Small intestine (tissue), 7 donors: Measurements from ENCODE around the gene SH2B3. TPM values are rescaled to one million over a fixed set of nuclear protein-coding genes. Genes with fewer than 3 reads are reported as not detected.
A peak's percentile ranks its signal among the peaks of the same experiment; 100 is the strongest.
"Not testable (repeated sequence)": the region's sequence is repeated elsewhere in the genome, so short reads cannot be mapped to it uniquely, and the experiment has no call there.

ENCODE experiments used
- DNase-seq, 2 donors: peaks; one replicate each; pipeline versions ENCODE4 v3.0.0 to v3.0.0-alpha.2; 2013
- FAIRE-seq: peaks from 2 replicates; lab custom pipeline; 2012; peaks lifted over from hg19 to GRCh38; lab: Jason Lieb, UNC
- H3K27ac ChIP-seq, 3 donors: one replicate each; pipeline ENCODE4 v1.5.1; 2013; ENCODE audit warnings: low read length in 2 of 3, mild to moderate bottlenecking in 2 of 3, control low read depth in 1 of 3, inconsistent platforms in 1 of 3, low read depth in 1 of 3, moderate library complexity in 1 of 3
- H3K27me3 ChIP-seq, 3 donors: one replicate each; pipeline ENCODE4 v1.6.1; 2013; ENCODE audit warnings: low read length in 3 of 3, inconsistent platforms in 1 of 3; ENCODE audit not compliant: control insufficient read depth in 3 of 3, insufficient read depth in 3 of 3
- H3K36me3 ChIP-seq, 3 donors: one replicate each; pipeline ENCODE4 v1.6.1; 2013; ENCODE audit warnings: low read length in 3 of 3, inconsistent platforms in 1 of 3, low read depth in 1 of 3, mild to moderate bottlenecking in 1 of 3, moderate library complexity in 1 of 3; ENCODE audit not compliant: control insufficient read depth in 3 of 3, insufficient read depth in 2 of 3
- H3K4me1 ChIP-seq, 3 donors: one replicate each; pipeline ENCODE4 v1.6.1; 2013; ENCODE audit warnings: low read length in 2 of 3, inconsistent platforms in 1 of 3, low read depth in 1 of 3, mild to moderate bottlenecking in 1 of 3, moderate library complexity in 1 of 3; ENCODE audit not compliant: control insufficient read depth in 3 of 3, insufficient read depth in 2 of 3
- H3K4me3 ChIP-seq, 3 donors: one replicate each; pipeline ENCODE4 v1.5.1; 2013; ENCODE audit warnings: low read length in 3 of 3, control low read depth in 1 of 3, inconsistent platforms in 1 of 3, low read depth in 1 of 3, mild to moderate bottlenecking in 1 of 3, moderate library complexity in 1 of 3
- H3K9me3 ChIP-seq, 2 donors: one replicate each; pipeline ENCODE4 v1.6.1; 2013; ENCODE audit warnings: low read depth in 1 of 2, low read length in 1 of 2; ENCODE audit not compliant: control insufficient read depth in 2 of 2, insufficient read depth in 1 of 2
- WGBS, 3 donors: extraction: QIAGEN DNeasy Blood & Tissue Kit; methylation state at CpG; one replicate each; pipeline ENCODE4 v1.1.7; 2013; 5-methylcytosine and 5-hydroxymethylcytosine counted together
- polyA plus RNA-seq, 4 donors: library from polyadenylated mRNA; stranded (reverse) in 3 of 4; unstranded in 1 of 4; fragments of 200-250 nt in 3 of 4; fragments of 120-200 nt in 1 of 4; gene quantifications; one replicate each; pipeline versions ENCODE4 v1.2.1 to v1.2.3, GENCODE V29; 2013
- donor health status: healthy with polysubstance abuse.
- donor health status: control.
- donor health status: control.
- donor health status: Bipolar disorder and iron deficiency.
- donor health status: healthy.

SH2B3 gene
- polyA plus RNA-seq, 4 donors = 0.67 to 14.9 (median 6.9) TPM

DNA sequence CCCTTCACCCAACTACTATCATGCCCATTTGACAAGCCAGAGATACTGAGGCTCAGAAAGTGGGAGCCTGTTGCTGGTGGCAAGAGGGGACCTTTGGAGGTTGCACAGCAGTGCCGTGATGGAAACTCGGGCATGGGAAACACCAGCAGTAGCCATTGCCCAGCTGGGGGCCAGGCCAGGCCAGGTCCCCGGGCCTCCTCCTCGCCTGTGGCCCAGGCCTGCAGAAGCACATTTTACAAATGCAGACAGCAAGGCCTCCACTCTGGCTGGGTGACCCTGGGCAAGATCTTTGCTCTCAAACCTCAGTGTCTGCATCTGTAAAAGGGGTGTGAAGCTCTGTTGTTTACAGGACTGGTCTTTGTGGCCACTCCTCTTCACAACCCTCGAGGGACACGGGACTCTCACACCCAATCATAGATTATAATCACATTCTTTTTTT, 4.5 kb upstream of the SH2B3 start:
- Histone ChIP-seq H3K36me3 (no peaks in the 10 kb centered on the region), H3K27ac (no peak overlapping the region), H3K27me3 (peaks cover 0 to under 1% (median 0%) of the 10 kb centered on the region in 3 donors), H3K4me1 (peaks cover 0 to 17% (median 3%) of the 10 kb centered on the region in 3 donors), H3K9me3 (no peaks in the 10 kb centered on the region), H3K4me3 (no peak overlapping the region)
- DNase-seq (no peak), FAIRE-seq (no peak)
- WGBS, 3 donors = 76 to 87% (median 80%) methylated on average over 6 of the region's 6 CpGs

DNA sequence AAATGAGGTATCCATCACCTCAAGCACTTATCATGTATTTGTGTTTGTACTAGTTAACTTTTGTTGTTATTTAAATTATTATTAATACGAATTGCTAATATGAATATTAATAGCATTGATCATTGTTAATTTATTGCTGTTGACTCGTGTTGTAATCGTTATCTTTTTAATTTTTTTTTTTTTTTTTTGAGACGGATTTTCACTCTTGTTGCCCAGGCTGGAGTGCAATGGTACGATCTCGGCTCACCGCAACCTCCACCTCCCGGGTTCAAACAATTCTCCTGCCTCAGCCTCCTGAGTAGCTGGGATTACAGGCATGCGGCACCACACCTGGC, 3.3 kb upstream of the SH2B3 start:
- H3K4me1 ChIP-seq = peaks cover 0 to 21% (median under 1%) of the 10 kb centered on the region in 3 donors
- H3K36me3 ChIP-seq, FAIRE-seq, H3K27me3 ChIP-seq, DNase-seq, H3K9me3 ChIP-seq, H3K27ac ChIP-seq, H3K4me3 ChIP-seq: not testable (repeated sequence)
- WGBS, 3 donors = 30 to 73% (median 52%) methylated on average over 9 of the region's 9 CpGs

DNA sequence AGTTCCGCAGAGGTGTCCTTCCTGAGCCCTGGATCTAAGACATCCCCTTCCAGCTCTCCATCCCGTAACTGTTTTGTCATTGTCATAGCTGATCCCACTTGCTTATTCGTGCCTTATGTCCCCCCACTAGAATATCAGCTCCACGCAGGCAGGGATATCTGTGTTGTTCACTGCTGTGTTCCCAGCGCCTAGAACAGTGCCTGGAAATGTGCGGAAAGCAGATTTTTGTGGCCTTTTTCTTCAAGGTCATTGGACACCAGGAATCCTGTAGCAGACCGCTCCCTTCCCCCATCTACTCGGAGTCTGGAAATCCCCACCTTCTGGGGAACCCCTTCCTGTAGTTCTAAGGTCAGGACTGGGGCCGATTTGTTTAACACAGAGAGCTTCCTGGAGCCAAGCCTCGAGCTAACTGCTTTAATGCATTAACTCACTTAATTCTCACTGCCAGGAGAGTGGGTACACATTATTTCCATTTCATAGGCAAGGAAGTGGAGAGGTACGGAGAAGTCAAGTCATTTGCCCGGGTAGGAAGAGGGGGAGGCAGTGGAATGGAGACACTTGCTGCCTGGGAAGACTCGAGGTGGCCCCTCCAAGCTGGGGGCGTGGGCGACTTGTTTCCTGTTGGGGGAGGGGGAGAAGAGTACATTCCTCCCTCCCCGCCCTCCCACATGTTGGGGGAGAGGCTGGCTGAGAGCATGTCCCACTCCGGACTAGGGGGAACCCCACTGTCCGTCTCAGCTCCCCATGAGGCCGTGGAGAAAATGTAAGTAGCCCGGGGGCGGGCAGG, 1.2 kb upstream of the SH2B3 start:
- H3K4me1 ChIP-seq = peaks cover 0 to 21% (median 4%) of the 10 kb centered on the region in 3 donors
- no peak for FAIRE-seq

GRCh38 chr12:111405149-111405858, 419 bp upstream of the SH2B3 start:
- peaks cover 0 to 6% (median 0%) of the 10 kb centered on the region in 3 donors for H3K27me3 ChIP-seq
- no peak for FAIRE-seq
- H3K27ac ChIP-seq = peak overlapping the region in 2 of 3 donors; percentile 74 to 88
- peaks cover 0 to 3% (median 0%) of the 10 kb centered on the region in 3 donors for H3K36me3 ChIP-seq
- WGBS, 3 donors = 1% methylated on average over 20 to 59 of the region's 59 CpGs
- peaks cover 0 to 21% (median 5%) of the 10 kb centered on the region in 3 donors for H3K4me1 ChIP-seq
- peak overlapping the region; percentile 49 to 73 (median 72) for H3K4me3 ChIP-seq
- H3K9me3 ChIP-seq = no peaks in the 10 kb centered on the region
- DNase-seq = peak; percentile 90 to 99

More for the DNA sequence above, 1.2 kb upstream of the SH2B3 start:
- Histone ChIP-seq H3K4me3 (peak overlapping the region in 2 of 3 donors; percentile 49 to 72), H3K9me3 (no peaks in the 10 kb centered on the region), H3K27ac (peak overlapping the region in 2 of 3 donors; percentile 74 to 88), H3K27me3 (peaks cover 0 to 6% (median 0%) of the 10 kb centered on the region in 3 donors), H3K36me3 (peaks cover 0 to 1% (median 0%) of the 10 kb centered on the region in 3 donors)
- peak; percentile 19 to 69 for DNase-seq
- 27 to 35% (median 28%) methylated on average over 17 to 21 of the region's 21 CpGs for WGBS, 3 donors

DNA sequence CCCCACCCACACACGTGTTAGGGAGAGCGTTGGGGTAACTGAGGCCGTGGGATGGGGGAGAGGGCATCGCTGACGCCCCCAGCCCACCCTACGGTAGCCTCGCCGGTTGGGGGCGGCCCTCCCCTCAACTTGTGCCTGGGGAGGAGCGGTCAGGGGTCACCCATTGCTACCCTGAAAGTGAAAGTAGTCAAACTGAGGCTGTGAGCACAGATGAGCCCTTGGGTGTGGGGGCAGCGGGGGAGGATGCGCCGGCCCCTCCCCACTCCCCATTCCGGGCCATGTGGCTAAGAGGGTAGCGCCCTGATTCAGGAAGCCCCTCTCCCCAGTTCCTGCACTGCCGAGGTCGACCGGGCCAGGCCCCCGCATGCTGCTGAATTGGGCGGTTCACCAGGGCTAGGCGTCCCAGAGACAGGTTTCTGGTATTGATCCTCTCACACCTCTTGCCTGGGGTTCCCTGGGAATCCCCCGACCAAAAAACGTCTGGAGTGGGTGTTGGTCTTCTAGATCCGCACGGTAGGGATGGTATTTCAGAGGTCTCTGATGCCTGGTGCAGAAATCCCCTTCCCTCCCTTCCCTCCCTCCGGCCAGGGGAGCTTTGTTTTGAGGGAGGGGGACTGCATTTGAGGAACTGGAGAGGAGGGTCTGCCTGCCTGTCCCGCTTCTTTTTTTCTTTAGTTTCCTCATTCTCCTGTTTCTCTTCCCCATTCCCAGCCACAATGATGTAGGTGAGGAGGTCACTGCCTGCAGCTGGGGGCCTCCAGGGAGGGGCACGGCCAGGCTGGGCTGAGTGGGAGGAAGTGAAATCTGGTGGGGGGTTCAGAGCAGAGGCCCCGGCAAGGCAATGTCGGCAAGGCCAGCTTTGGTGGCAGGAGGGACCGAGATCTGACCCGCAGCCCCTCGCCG, 1.0 kb downstream of the SH2B3 start:
- no peak for FAIRE-seq

DNA sequence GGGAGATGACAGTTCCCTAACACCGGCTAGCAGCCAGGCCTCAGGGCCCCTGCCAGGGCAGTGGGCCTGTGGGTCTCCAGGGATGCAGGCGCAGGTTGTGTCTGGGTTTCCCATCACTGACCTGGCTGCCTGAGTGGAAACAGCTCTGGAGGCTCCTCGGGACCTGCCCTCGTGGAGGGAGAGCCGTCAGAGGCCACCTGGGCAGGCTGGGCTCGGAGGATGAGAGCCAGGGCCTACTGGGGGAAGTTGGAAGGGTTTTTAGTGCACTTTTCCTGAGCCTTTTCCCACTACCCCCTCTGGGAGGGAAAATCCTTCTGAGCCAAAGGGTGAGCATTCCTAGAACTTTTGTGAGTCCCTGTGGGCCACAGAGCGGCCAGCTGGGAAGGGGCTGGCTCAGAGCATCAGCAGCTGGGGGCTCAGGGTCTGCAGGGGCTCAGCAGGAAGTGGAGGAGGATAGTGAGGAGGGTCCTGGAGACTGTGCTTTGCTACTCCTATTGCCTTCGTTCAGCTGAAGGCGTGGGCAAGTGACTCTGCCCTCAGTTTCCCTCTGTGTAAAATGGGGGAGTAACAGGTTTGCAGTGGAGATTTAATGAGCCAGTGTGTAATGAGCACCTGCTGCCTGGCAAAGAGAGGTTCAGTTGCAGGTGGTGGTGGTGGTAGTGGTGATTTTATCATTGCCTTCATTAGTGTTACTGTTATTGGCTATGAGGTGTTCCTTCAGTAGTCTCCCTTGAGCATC, 1.8 kb downstream of the SH2B3 start:
- FAIRE-seq (no peak), DNase-seq (no peak)
- H3K27ac ChIP-seq = peak overlapping the region in 2 of 3 donors; percentile 42 to 96
- H3K27me3 ChIP-seq = peaks cover 0 to 6% (median 0%) of the 10 kb centered on the region in 3 donors
- peaks cover 0 to 21% (median 12%) of the 10 kb centered on the region in 3 donors for H3K4me1 ChIP-seq
- H3K36me3 ChIP-seq = peaks cover 0 to 3% (median 0%) of the 10 kb centered on the region in 3 donors
- 54 to 76% (median 73%) methylated on average over 9 of the region's 9 CpGs for WGBS, 3 donors
- H3K4me3 ChIP-seq = peak overlapping the region; percentile 6 to 80 (median 73)
- no peaks in the 10 kb centered on the region for H3K9me3 ChIP-seq

More for the DNA sequence above, 1.0 kb downstream of the SH2B3 start:
- H3K4me3 ChIP-seq = peak overlapping the region; percentile 72 to 80 (median 73)
- no peaks in the 10 kb centered on the region for H3K9me3 ChIP-seq
- 15 to 32% (median 20%) methylated on average over 32 to 34 of the region's 34 CpGs for WGBS, 3 donors
- peaks cover 0 to 21% (median 10%) of the 10 kb centered on the region in 3 donors for H3K4me1 ChIP-seq
- peak overlapping the region; percentile 42 to 96 (median 57) for H3K27ac ChIP-seq
- H3K36me3 ChIP-seq = peaks cover 0 to 3% (median 0%) of the 10 kb centered on the region in 3 donors
- H3K27me3 ChIP-seq = peaks cover 0 to 6% (median 0%) of the 10 kb centered on the region in 3 donors
- peak in 1 of 2 donors; percentile 39 for DNase-seq

GRCh38 chr12:111408116-111408440, 2.4 kb downstream of the SH2B3 start:
- WGBS, 3 donors = 59 to 100% (median 67%) methylated on average over 1 of the region's 1 CpG
- H3K9me3 ChIP-seq = no peaks in the 10 kb centered on the region
- H3K4me1 ChIP-seq = peaks cover 0 to 19% (median 12%) of the 10 kb centered on the region in 3 donors
- H3K36me3 ChIP-seq = peaks cover 0 to 3% (median 0%) of the 10 kb centered on the region in 3 donors
- H3K27me3 ChIP-seq = peaks cover 0 to 6% (median 0%) of the 10 kb centered on the region in 3 donors
- peak overlapping the region in 1 of 3 donors; percentile 80 for H3K4me3 ChIP-seq
- H3K27ac ChIP-seq = peak overlapping the region in 1 of 3 donors; percentile 96
- no peak for FAIRE-seq
- no peak for DNase-seq
